ENCODE measurements around the gene CTSZ.

DNA sequence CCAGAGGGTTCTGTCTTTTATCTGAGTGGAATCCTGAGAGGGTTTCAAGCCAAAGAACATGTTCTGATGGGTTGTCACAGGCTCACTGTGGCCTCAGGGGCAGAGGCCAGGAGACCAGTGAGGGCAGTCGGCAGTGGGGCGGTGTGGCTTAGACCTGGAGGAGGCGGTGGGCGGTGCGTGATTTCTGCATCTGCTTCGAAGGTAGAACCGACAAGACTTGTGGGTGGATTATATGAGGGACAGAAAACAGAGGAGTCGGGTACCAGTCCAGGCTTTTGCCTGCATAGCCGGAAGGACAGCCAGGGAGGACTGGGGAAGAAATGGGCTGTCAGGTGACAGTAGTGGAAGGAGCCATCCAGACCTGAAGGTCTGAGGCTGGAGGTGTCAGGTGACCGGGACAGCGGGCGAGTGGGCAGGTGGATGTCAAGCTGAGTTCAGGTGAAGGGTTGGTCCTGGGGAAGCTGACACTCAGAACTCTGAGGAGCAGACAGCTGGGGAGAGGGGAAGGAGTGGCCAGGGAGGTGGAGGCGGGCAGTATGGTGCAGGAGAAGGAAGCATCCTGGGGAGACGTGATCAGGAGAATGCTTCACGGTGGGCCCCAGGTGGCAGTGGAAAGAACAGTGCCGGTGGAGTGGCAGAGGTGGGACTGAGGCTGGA, 3.1 kb downstream of the CTSZ start:
- TF ChIP-seq CTCF (IDR thresholded peaks at IDR 0.05) = no peak
- no peak for TF ChIP-seq POLR2A (IDR thresholded peaks at IDR 0.05)
